MM.1S (cell line): ENCODE data around the gene MOG.

Experiments used
- CTCF ChIP-seq: fragments of 300-600 bp; sonication (generic); IDR thresholded peaks from 2 replicates; pipeline ENCODE4 v1.5.1; 2016; ENCODE audit warnings: antibody characterized with exemption, low read length, mixed read lengths
- EZH2phosphoT487 ChIP-seq: fragments of 300-600 bp; sonication (generic); IDR thresholded peaks from 2 replicates; pipeline ENCODE4 v1.6.1; 2018; ENCODE audit warnings: antibody characterized with exemption, low read length

- TF ChIP-seq CTCF: no peak
- no peak for TF ChIP-seq EZH2phosphoT487
These were observed 16.3 kb downstream of the MOG start for GRCh38 chr6:29673161-29673560.
